SK-N-MC (cell line): ENCODE data around the gene CDC34.

ENCODE experiments used
- DNase-seq: peaks from one replicate; pipeline ENCODE4 v3.0.0-alpha.2; 2011; ENCODE audit warnings: low read depth, low spot score
- H3K27ac ChIP-seq: fragments of 200-600 bp; sonication (generic); 2 replicates; pipeline ENCODE4 v1.5.1; 2016; ENCODE audit warnings: mixed run types
- H3K36me3 ChIP-seq: fragments of 200-600 bp; sonication (generic); 2 replicates; pipeline ENCODE4 v1.6.1; 2017; ENCODE audit warnings: antibody characterized with exemption, low read length, mixed read lengths; ENCODE audit not compliant: insufficient read depth
- H3K4me3 ChIP-seq: fragments of 200-600 bp; sonication (generic); 2 replicates; pipeline ENCODE4 v1.5.1; 2016
- H3K9ac ChIP-seq: fragments of 200-600 bp; sonication (generic); 2 replicates; pipeline ENCODE4 v1.8.0; 2017; ENCODE audit warnings: mixed run types, mixed read lengths; ENCODE audit not compliant: insufficient read length
- H3K9me3 ChIP-seq: fragments of 200-600 bp; sonication (generic); 2 replicates; pipeline ENCODE4 v1.6.1; 2017; ENCODE audit warnings: low read depth, mild to moderate bottlenecking, antibody characterized with exemption, low read length, moderate library complexity, mixed read lengths
- EZH2 ChIP-seq: fragments of 200-600 bp; sonication (generic); IDR thresholded peaks from one replicate; pipeline ENCODE4 v1.6.1; 2017; ENCODE audit warnings: antibody characterized with exemption
- FOXP2 ChIP-seq: optimal IDR thresholded peaks from 2 replicates; pipeline ENCODE3; 2011; ENCODE audit warnings: mild to moderate bottlenecking, moderate library complexity; ENCODE audit not compliant: insufficient read depth; ENCODE audit errors: extremely low read length, control extremely low read depth
- POLR2AphosphoS5 ChIP-seq: IDR thresholded peaks from 2 replicates; pipeline ENCODE4 v1.6.1; 2012; ENCODE audit warnings: mild to moderate bottlenecking, low read depth, low read length, borderline replicate concordance

Gene CDC34

GRCh38 chr19:535017-535835, 3.7 kb downstream of the CDC34 start:
- H3K36me3 ChIP-seq = peaks cover 16% of the 10 kb centered on the region; the same call in 1 of the 2 replicates
- TF ChIP-seq EZH2 (no peak), POLR2AphosphoS5 (no peak), FOXP2 (no peak)
- H3K4me3 ChIP-seq = no peak overlapping the region
- no peak for DNase-seq
- no peak overlapping the region for H3K9ac ChIP-seq
- H3K27ac ChIP-seq = no peak overlapping the region
- H3K9me3 ChIP-seq = no peaks in the 10 kb centered on the region

- Histone ChIP-seq H3K36me3 (peaks cover 16% of the 10 kb centered on the region; the same call in 1 of the 2 replicates), H3K27ac (no peak overlapping the region), H3K4me3 (no peak overlapping the region), H3K9me3 (no peaks in the 10 kb centered on the region), H3K9ac (no peak overlapping the region)
- DNase-seq = no peak
- TF ChIP-seq EZH2 (no peak), FOXP2 (no peak), POLR2AphosphoS5 (no peak)
These were observed 4.7 kb downstream of the CDC34 start for GRCh38 chr19:536031-536880.

- no peak for DNase-seq
- no peak overlapping the region for H3K4me3 ChIP-seq
- H3K9ac ChIP-seq = no peak overlapping the region
- TF ChIP-seq FOXP2 (no peak), POLR2AphosphoS5 (no peak), EZH2 (no peak)
- peaks cover 16% of the 10 kb centered on the region; the same call in 1 of the 2 replicates for H3K36me3 ChIP-seq
- no peak overlapping the region for H3K27ac ChIP-seq
- no peaks in the 10 kb centered on the region for H3K9me3 ChIP-seq
These were observed 5.4 kb downstream of the CDC34 start for GRCh38 chr19:536881-537404.

- Histone ChIP-seq H3K27ac (no peak overlapping the region), H3K36me3 (peaks cover 16% of the 10 kb centered on the region; the same call in 1 of the 2 replicates), H3K9me3 (no peaks in the 10 kb centered on the region), H3K9ac (no peak overlapping the region), H3K4me3 (no peak overlapping the region)
- DNase-seq = no peak
- TF ChIP-seq FOXP2 (no peak), POLR2AphosphoS5 (no peak), EZH2 (no peak)
These were observed 7.3 kb downstream of the CDC34 start for GRCh38 chr19:538641-539428.

- Histone ChIP-seq H3K9ac (no peak overlapping the region), H3K9me3 (no peaks in the 10 kb centered on the region), H3K36me3 (peaks cover 16% of the 10 kb centered on the region; the same call in 1 of the 2 replicates), H3K27ac (no peak overlapping the region), H3K4me3 (no peak overlapping the region)
- DNase-seq = no peak
- no peak for TF ChIP-seq EZH2
- no peak for TF ChIP-seq POLR2AphosphoS5
- no peak for TF ChIP-seq FOXP2
These were observed 8.0 kb downstream of the CDC34 start for GRCh38 chr19:539429-540030.

- H3K27ac ChIP-seq = no peak overlapping the region
- H3K9ac ChIP-seq = no peak overlapping the region
- peaks cover 15% of the 10 kb centered on the region; the same call in 1 of the 2 replicates for H3K36me3 ChIP-seq
- H3K9me3 ChIP-seq = no peaks in the 10 kb centered on the region
- H3K4me3 ChIP-seq = no peak overlapping the region
- no peak for TF ChIP-seq FOXP2
- no peak for TF ChIP-seq POLR2AphosphoS5
- TF ChIP-seq EZH2 = no peak
- DNase-seq = no peak
These were observed 9.5 kb downstream of the CDC34 start for GRCh38 chr19:540867-541637.

- TF ChIP-seq POLR2AphosphoS5 = no peak
- no peak for TF ChIP-seq FOXP2
- TF ChIP-seq EZH2 = no peak
- no peak for DNase-seq
- Histone ChIP-seq H3K36me3 (peaks cover 8% of the 10 kb centered on the region; the same call in 1 of the 2 replicates), H3K9me3 (no peaks in the 10 kb centered on the region), H3K9ac (no peak overlapping the region), H3K4me3 (no peak overlapping the region), H3K27ac (no peak overlapping the region)
These were observed 10.1 kb downstream of the CDC34 start for GRCh38 chr19:541699-542098.
